ENCODE data around the gene CCL4L2.
"Not testable (repeated sequence)": the region's sequence is repeated elsewhere in the genome, so short reads cannot be mapped to it uniquely, and the experiment has no call there.

Gene CCL4L2

DNA sequence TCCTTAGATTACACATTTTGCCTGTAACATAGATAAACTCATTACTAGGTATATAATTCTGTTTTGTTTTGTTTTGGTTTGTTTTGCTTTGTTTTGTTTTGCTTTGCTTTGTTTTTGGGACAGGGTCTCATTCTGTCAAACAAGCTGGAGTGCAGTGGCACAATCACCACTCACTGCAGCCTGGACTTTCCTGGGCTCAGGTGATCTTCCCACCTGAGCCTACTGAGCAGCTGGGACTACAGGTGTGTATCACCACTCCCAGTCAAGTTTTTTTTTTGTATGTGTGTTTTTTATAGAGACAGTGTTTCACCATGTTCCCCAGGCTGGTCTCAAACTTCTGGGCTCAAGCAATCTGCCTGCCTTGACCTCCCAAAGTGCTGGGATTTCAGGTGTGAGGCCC, 1.3 kb upstream of the CCL4L2 start (continued):
- TF ChIP-seq ZNF768 (tag by site-specific recombination; IDR thresholded peaks at IDR 0.05) (no peak), TRIM28 (IDR thresholded peaks at IDR 0.05; ENCODE audit: borderline replicate concordance, low read length) (no peak), ZNF350 (tag by site-specific recombination; IDR thresholded peaks at IDR 0.05) (no peak)
- TF ChIP-seq, protein P1, sequence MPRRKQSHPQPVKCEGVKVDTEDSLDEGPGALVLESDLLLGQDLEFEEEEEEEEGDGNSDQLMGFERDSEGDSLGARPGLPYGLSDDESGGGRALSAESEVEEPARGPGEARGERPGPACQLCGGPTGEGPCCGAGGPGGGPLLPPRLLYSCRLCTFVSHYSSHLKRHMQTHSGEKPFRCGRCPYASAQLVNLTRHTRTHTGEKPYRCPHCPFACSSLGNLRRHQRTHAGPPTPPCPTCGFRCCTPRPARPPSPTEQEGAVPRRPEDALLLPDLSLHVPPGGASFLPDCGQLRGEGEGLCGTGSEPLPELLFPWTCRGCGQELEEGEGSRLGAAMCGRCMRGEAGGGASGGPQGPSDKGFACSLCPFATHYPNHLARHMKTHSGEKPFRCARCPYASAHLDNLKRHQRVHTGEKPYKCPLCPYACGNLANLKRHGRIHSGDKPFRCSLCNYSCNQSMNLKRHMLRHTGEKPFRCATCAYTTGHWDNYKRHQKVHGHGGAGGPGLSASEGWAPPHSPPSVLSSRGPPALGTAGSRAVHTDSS (tag by site-specific recombination; IDR thresholded peaks at IDR 0.05): no peak
- TF ChIP-seq, protein P2, sequence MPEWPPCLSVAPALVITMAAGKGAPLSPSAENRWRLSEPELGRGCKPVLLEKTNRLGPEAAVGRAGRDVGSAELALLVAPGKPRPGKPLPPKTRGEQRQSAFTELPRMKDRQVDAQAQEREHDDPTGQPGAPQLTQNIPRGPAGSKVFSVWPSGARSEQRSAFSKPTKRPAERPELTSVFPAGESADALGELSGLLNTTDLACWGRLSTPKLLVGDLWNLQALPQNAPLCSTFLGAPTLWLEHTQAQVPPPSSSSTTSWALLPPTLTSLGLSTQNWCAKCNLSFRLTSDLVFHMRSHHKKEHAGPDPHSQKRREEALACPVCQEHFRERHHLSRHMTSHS (tag by site-specific recombination; IDR thresholded peaks at IDR 0.05): no peak

GRCh38 chr17:36211484-36212271, 815 bp downstream of the CCL4L2 start:
- CTCF ChIA-PET; H3K9me3 ChIP-seq (ENCODE audit: control insufficient read depth, insufficient read depth, low read depth, low read length); H3K4me3 ChIP-seq (ENCODE audit: low read depth, low read length); H3K4me1 ChIP-seq (ENCODE audit: control insufficient read depth, insufficient read depth, low read length); POLR2A ChIA-PET; H3K36me3 ChIP-seq (ENCODE audit: control insufficient read depth in 2 of 2, insufficient read depth in 1 of 2, low read length in 2 of 2); H3K27ac ChIP-seq (ENCODE audit: extremely low read depth, low read depth, low read length): not testable (repeated sequence)

DNA sequence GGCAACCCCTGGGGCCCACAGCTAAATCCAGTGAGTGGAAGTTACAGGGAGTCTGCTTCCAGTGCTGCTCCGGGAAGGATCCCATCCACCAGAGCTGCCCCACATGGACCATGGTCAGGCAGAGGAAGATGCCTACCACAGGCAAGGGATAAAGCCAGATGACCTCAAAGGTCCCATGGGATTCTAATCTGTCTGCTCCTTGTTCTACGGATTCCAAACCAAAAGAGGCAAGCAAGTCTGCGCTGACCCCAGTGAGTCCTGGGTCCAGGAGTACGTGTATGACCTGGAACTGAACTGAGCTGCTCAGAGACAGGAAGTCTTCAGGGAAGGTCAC, 1.4 kb downstream of the CCL4L2 start:
- H3K27ac ChIP-seq (ENCODE audit: extremely low read depth, low read depth, low read length): no peak overlapping the region
- ChIA-PET CTCF (no interaction called here), POLR2A (no interaction called here)
- no peak for TF ChIP-seq ZNF792 (tag by site-specific recombination; IDR thresholded peaks at IDR 0.05)
- no peak for TF ChIP-seq ZBTB17 (tag by site-specific recombination; IDR thresholded peaks at IDR 0.05)
- TF ChIP-seq ZFP41 (tag by site-specific recombination; IDR thresholded peaks at IDR 0.05; ENCODE audit: borderline replicate concordance): no peak
- no peak for TF ChIP-seq ZNF558 (tag by site-specific recombination; IDR thresholded peaks at IDR 0.05)
- no peak for TF ChIP-seq ZNF280C (tag by site-specific recombination; IDR thresholded peaks at IDR 0.05)
- TF ChIP-seq, protein P3, sequence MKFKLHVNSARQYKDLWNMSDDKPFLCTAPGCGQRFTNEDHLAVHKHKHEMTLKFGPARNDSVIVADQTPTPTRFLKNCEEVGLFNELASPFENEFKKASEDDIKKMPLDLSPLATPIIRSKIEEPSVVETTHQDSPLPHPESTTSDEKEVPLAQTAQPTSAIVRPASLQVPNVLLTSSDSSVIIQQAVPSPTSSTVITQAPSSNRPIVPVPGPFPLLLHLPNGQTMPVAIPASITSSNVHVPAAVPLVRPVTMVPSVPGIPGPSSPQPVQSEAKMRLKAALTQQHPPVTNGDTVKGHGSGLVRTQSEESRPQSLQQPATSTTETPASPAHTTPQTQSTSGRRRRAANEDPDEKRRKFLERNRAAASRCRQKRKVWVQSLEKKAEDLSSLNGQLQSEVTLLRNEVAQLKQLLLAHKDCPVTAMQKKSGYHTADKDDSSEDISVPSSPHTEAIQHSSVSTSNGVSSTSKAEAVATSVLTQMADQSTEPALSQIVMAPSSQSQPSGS (tag by site-specific recombination; IDR thresholded peaks at IDR 0.05; ENCODE audit: low read depth): no peak
- TF ChIP-seq ZNF654 (tag by site-specific recombination; IDR thresholded peaks at IDR 0.05; ENCODE audit: low read depth): no peak
- no peak for TF ChIP-seq ZFP37 (tag by site-specific recombination; IDR thresholded peaks at IDR 0.05)
- TF ChIP-seq ZEB2 (tag by site-specific recombination; IDR thresholded peaks at IDR 0.05): no peak
- no peak for TF ChIP-seq BCL11A (tag by site-specific recombination; IDR thresholded peaks at IDR 0.05; ENCODE audit: low read depth)
- no peak for TF ChIP-seq HOXC10 (CRISPR knock-in tag; IDR thresholded peaks at IDR 0.05)
- no peak for TF ChIP-seq TCF7L2 (IDR thresholded peaks at IDR 0.05; ENCODE audit: borderline replicate concordance, low read depth, low read length)
- TF ChIP-seq GLI4 (tag by site-specific recombination; IDR thresholded peaks at IDR 0.05): no peak
- no peak for TF ChIP-seq ZNF416 (tag by site-specific recombination; IDR thresholded peaks at IDR 0.05)
- no peak overlapping the region for H3K4me3 ChIP-seq (ENCODE audit: low read depth, low read length)
- H3K36me3 ChIP-seq (ENCODE audit: control insufficient read depth in 2 of 2, insufficient read depth in 1 of 2, low read length in 2 of 2): no peaks in the 10 kb centered on the region
- no peaks in the 10 kb centered on the region for H3K4me1 ChIP-seq (ENCODE audit: control insufficient read depth, insufficient read depth, low read length)
- H3K9me3 ChIP-seq (ENCODE audit: control insufficient read depth, insufficient read depth, low read depth, low read length): no peaks in the 10 kb centered on the region

Data from HEK293 (cell line).